ENCODE measurements around the gene PHB1. TPM values are rescaled to one million over a fixed set of nuclear protein-coding genes. Genes with fewer than 3 reads are reported as not detected.
"Not testable (repeated sequence)": the region's sequence is repeated elsewhere in the genome, so short reads cannot be mapped to it uniquely, and the experiment has no call there.

Gene PHB1
- total RNA-seq, 1 experiment from 2014 or later: 641 TPM

GRCh38 chr17:49433000-49433694, 18.5 kb upstream of the PHB1 start:
- H3K36me3 ChIP-seq (ENCODE audit: low read depth, low read length): no peaks in the 10 kb centered on the region
- H4K20me1 ChIP-seq (ENCODE audit: low read length): no peaks in the 10 kb centered on the region
- H2AFZ ChIP-seq (ENCODE audit: low read length): no peak overlapping the region
- no peak overlapping the region for H3K27ac ChIP-seq (ENCODE audit: low read length)
- no peaks in the 10 kb centered on the region for H3K9me3 ChIP-seq (ENCODE audit: low read length)
- H3K79me2 ChIP-seq (ENCODE audit: low read length): no peaks in the 10 kb centered on the region
- ChIA-PET POLR2A (ENCODE audit: unreplicated experiment) (no interaction called here), CTCF (no interaction called here)
- no peak overlapping the region for H3K9ac ChIP-seq (ENCODE audit: low read length)
- H3K4me2 ChIP-seq (ENCODE audit: low read length): no peak overlapping the region
- BruUV-seq (replicated peaks): no TSS peak
- TF ChIP-seq EZH2phosphoT487 (IDR thresholded peaks at IDR 0.05; ENCODE audit: borderline replicate concordance, low read length): no peak
- no peak for TF ChIP-seq EZH2 (IDR thresholded peaks at IDR 0.05; ENCODE audit: low read length, unreplicated experiment)
- no peak for TF ChIP-seq CTCF (conservative IDR thresholded peaks at IDR 0.05; ENCODE audit: low read depth, low read length)
- no peaks in the 10 kb centered on the region for H3K4me1 ChIP-seq (ENCODE audit: insufficient read depth, low read length)
- no peaks in the 10 kb centered on the region for H3K9me2 ChIP-seq (replicated peaks; ENCODE audit: low read length)
- no peaks in the 10 kb centered on the region for H3F3A ChIP-seq (ENCODE audit: low read length, unreplicated experiment)
- ATAC-seq (no peak), DNase-seq (no peak)
- peaks cover 35% of the 10 kb centered on the region for H3K27me3 ChIP-seq (ENCODE audit: low read length)
- intact Hi-C loops (cut with micrococcal nuclease): no loop called here
- no peak overlapping the region for H3K4me3 ChIP-seq (ENCODE audit: low read length)

- Histone ChIP-seq H3K4me3 (ENCODE audit: low read length) (no peak overlapping the region), H3K27ac (ENCODE audit: low read length) (no peak overlapping the region), H3K79me2 (ENCODE audit: low read length) (no peaks in the 10 kb centered on the region), H3F3A (ENCODE audit: low read length, unreplicated experiment) (no peaks in the 10 kb centered on the region), H3K9me3 (ENCODE audit: low read length) (no peaks in the 10 kb centered on the region), H3K4me2 (ENCODE audit: low read length) (no peak overlapping the region), H2AFZ (ENCODE audit: low read length) (no peak overlapping the region), H3K9ac (ENCODE audit: low read length) (no peak overlapping the region), H3K9me2 (replicated peaks; ENCODE audit: low read length) (no peaks in the 10 kb centered on the region), H3K4me1 (ENCODE audit: insufficient read depth, low read length) (no peaks in the 10 kb centered on the region), H3K36me3 (ENCODE audit: low read depth, low read length) (no peaks in the 10 kb centered on the region), H4K20me1 (ENCODE audit: low read length) (no peaks in the 10 kb centered on the region), H3K27me3 (ENCODE audit: low read length) (peaks cover 28% of the 10 kb centered on the region)
- BruUV-seq (replicated peaks): no TSS peak
- intact Hi-C loops (cut with micrococcal nuclease): no loop called here
- POLR2A ChIA-PET (ENCODE audit: unreplicated experiment): no interaction called here
- ATAC-seq (no peak), DNase-seq (no peak)
- CTCF ChIA-PET: no interaction called here
- TF ChIP-seq EZH2 (IDR thresholded peaks at IDR 0.05; ENCODE audit: low read length, unreplicated experiment) (no peak), EZH2phosphoT487 (IDR thresholded peaks at IDR 0.05; ENCODE audit: borderline replicate concordance, low read length) (no peak), CTCF (conservative IDR thresholded peaks at IDR 0.05; ENCODE audit: low read depth, low read length) (no peak)
Measured at GRCh38 chr17:49431743-49432142, 17.1 kb upstream of the PHB1 start.

GRCh38 chr17:49425004-49425286, 10.3 kb upstream of the PHB1 start:
- Histone ChIP-seq H3K27ac (ENCODE audit: low read length) (no peak overlapping the region), H4K20me1 (ENCODE audit: low read length) (no peaks in the 10 kb centered on the region), H3K4me3 (ENCODE audit: low read length) (no peak overlapping the region), H3K79me2 (ENCODE audit: low read length) (no peaks in the 10 kb centered on the region), H3K9ac (ENCODE audit: low read length) (no peak overlapping the region), H3K4me2 (ENCODE audit: low read length) (no peak overlapping the region), H3K36me3 (ENCODE audit: low read depth, low read length) (no peaks in the 10 kb centered on the region), H3K27me3 (ENCODE audit: low read length) (peaks cover 20% of the 10 kb centered on the region; the same call in 1 of the 2 replicates), H2AFZ (ENCODE audit: low read length) (no peak overlapping the region), H3K4me1 (ENCODE audit: insufficient read depth, low read length) (no peaks in the 10 kb centered on the region), H3K9me3 (ENCODE audit: low read length) (peaks cover 9% of the 10 kb centered on the region), H3K9me2 (replicated peaks; ENCODE audit: low read length) (no peaks in the 10 kb centered on the region), H3F3A (ENCODE audit: low read length, unreplicated experiment) (no peaks in the 10 kb centered on the region)
- TF ChIP-seq EZH2phosphoT487 (IDR thresholded peaks at IDR 0.05; ENCODE audit: borderline replicate concordance, low read length) (no peak), CTCF (conservative IDR thresholded peaks at IDR 0.05; ENCODE audit: low read depth, low read length) (no peak), EZH2 (IDR thresholded peaks at IDR 0.05; ENCODE audit: low read length, unreplicated experiment) (no peak)
- POLR2A ChIA-PET (ENCODE audit: unreplicated experiment): no interaction called here
- intact Hi-C loops (cut with micrococcal nuclease): no loop called here
- ATAC-seq (no peak), DNase-seq (no peak)
- CTCF ChIA-PET: no interaction called here
- BruUV-seq (replicated peaks): no TSS peak

GRCh38 chr17:49424276-49425003, 9.8 kb upstream of the PHB1 start:
- CTCF ChIA-PET; H3K27ac ChIP-seq (ENCODE audit: low read length); H3K36me3 ChIP-seq (ENCODE audit: low read depth, low read length); POLR2A ChIA-PET (ENCODE audit: unreplicated experiment); H3K4me3 ChIP-seq (ENCODE audit: low read length); H3F3A ChIP-seq (ENCODE audit: low read length, unreplicated experiment); ATAC-seq; H3K9me2 ChIP-seq (replicated peaks; ENCODE audit: low read length); H3K4me1 ChIP-seq (ENCODE audit: insufficient read depth, low read length); H3K79me2 ChIP-seq (ENCODE audit: low read length); BruUV-seq (replicated peaks); intact Hi-C loops (cut with micrococcal nuclease); DNase-seq; H2AFZ ChIP-seq (ENCODE audit: low read length); H4K20me1 ChIP-seq (ENCODE audit: low read length); H3K9me3 ChIP-seq (ENCODE audit: low read length); H3K9ac ChIP-seq (ENCODE audit: low read length); H3K4me2 ChIP-seq (ENCODE audit: low read length): not testable (repeated sequence)
- H3K27me3 ChIP-seq (ENCODE audit: low read length): peaks cover 18% of the 10 kb centered on the region; the same call in 1 of the 2 replicates
